Esophagus squamous epithelium (tissue), 4 donors: Measurements from ENCODE around the gene INPPL1.

Experiments used
- CTCF ChIP-seq, 6 experiments: fragments of 450-650 bp in 4 of 6; fragments of 200-600 bp in 2 of 6; sonication (generic) in 2 of 6; IDR thresholded peaks; one replicate each; pipeline ENCODE4 v1.5.1; 2016 to 2019; ENCODE audit warnings: antibody characterized with exemption in 6 of 6, mild to moderate bottlenecking in 4 of 6, moderate library complexity in 4 of 6
- POLR2A ChIP-seq, 4 donors: fragments of 450-650 bp; IDR thresholded peaks; one replicate each; pipeline ENCODE4 v1.6.1; 2017; ENCODE audit warnings: antibody characterized with exemption in 4 of 4, mild to moderate bottlenecking in 4 of 4, moderate library complexity in 3 of 4

DNA sequence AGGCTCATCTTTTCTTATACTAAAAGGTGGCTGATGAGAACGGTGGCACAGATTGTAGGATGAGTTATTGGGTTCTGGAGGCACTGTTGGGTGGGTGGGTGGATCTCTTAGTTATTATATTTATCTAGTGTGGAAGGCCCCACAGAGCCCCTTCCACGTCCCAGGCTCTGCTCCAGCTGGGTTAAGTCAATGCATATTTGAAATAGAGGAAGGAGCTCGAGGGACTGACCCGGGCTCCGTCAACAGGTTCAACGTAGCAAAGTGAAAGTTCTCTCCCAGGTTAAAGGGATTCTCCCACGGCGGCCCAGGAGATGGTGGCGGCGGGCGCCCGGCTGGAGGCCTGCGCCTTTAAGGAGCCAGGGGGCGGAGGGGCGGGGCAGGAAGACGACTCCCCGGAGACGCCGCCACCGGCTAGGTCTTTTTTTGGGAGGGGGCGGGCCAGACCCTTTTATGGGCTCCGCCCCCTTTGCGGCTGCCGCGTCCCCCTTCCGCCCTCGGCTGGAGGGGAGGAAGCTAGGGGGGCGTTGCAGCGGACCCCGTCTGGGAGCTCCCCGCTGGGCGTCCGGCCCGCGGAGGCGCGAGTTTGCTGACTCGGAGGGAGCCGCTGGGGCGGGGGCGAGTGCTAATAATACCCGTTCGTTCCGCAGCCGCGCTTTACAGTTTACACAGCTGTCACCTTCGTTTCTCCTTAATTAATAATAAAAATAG, 1.5 kb upstream of the INPPL1 start:
- TF ChIP-seq CTCF (IDR thresholded peaks at IDR 0.05) = peak; percentile 43 to 73 (median 61)
- TF ChIP-seq POLR2A (IDR thresholded peaks at IDR 0.05) = peak in 3 of 4 donors; percentile 7 to 68 (median 52)
